ENCODE data around the gene SLC6A11.

GRCh38 chr3:10798600-10799367 is 17.2 kb upstream of the SLC6A11 start:
- TF ChIP-seq ISL1 (CRISPR knock-in tag; IDR thresholded peaks at IDR 0.05) (no peak), POU6F1 (CRISPR knock-in tag; IDR thresholded peaks at IDR 0.05; ENCODE audit: borderline replicate concordance, low read depth) (no peak), CREB5 (CRISPR knock-in tag; IDR thresholded peaks at IDR 0.05; ENCODE audit: low read depth) (no peak), TOX (CRISPR knock-in tag; IDR thresholded peaks at IDR 0.05; ENCODE audit: borderline replicate concordance) (no peak), ZFP30 (CRISPR knock-in tag; IDR thresholded peaks at IDR 0.05) (no peak), GLIS3 (CRISPR knock-in tag; IDR thresholded peaks at IDR 0.05) (no peak), PATZ1 (CRISPR knock-in tag; IDR thresholded peaks at IDR 0.05; ENCODE audit: borderline replicate concordance) (no peak), ZFP3 (CRISPR knock-in tag; IDR thresholded peaks at IDR 0.05) (no peak)

Data from SK-N-SH treated with all-trans-retinoic acid at 6 μM for 48 hours (cell line).